ENCODE data around the gene AS3MT. TPM values are rescaled to one million over a fixed set of nuclear protein-coding genes. Genes with fewer than 3 reads are reported as not detected.
"Not testable (repeated sequence)": the region's sequence is repeated elsewhere in the genome, so short reads cannot be mapped to it uniquely, and the experiment has no call there.

AS3MT gene
- total RNA-seq, result 1 to 10 TPM in 1 of 2 experiments, not detected in 1; 1.4 TPM

- intact Hi-C loops (cut with micrococcal nuclease), result no loop called here
- Mint-ChIP-seq H3K9me3 (no peaks in the 10 kb centered on the region), H3K36me3 (ENCODE audit: low read depth) (peaks cover 3% of the 10 kb centered on the region), H3K27me3 (peaks cover 20% of the 10 kb centered on the region), H3K4me3 (peak within 1 kb of the TSS; percentile 68), H3K4me1 (ENCODE audit: low read depth) (peaks cover 5% of the 10 kb centered on the region), H3K27ac (no peak within 1 kb of the TSS)
- ChIA-PET POLR2A (interaction anchor here (1.1 kb wide), 1 partner anchor 12 kb away, joined by 3 read pairs; no protein-coding TSS in a partner anchor), CTCF (interaction anchor here (0.9 kb wide), 1 partner anchor 33 kb away, joined by 3 read pairs; no protein-coding TSS in a partner anchor)
- ATAC-seq, result peak; percentile 97
- TF ChIP-seq CTCF (IDR thresholded peaks at IDR 0.05), result no peak
- DNase-seq, result peak; percentile 51
Observed at GRCh38 chr10:102869258-102870198, at the start of gene AS3MT. TSS of gene AS3MT (plus strand) at chr10:102869470. CDS start at chr10:102869593, 123 bp downstream.

- H3K27me3 Mint-ChIP-seq; ATAC-seq; intact Hi-C loops (cut with micrococcal nuclease); H3K9me3 Mint-ChIP-seq; H3K36me3 Mint-ChIP-seq (ENCODE audit: low read depth); H3K4me1 Mint-ChIP-seq (ENCODE audit: low read depth); H3K4me3 Mint-ChIP-seq; POLR2A ChIA-PET; DNase-seq; CTCF ChIA-PET; H3K27ac Mint-ChIP-seq: not testable (repeated sequence)
Observed at GRCh38 chr10:102820008-102820407, 49.3 kb upstream of the AS3MT start.

- no peak for DNase-seq
- H3K36me3 Mint-ChIP-seq (ENCODE audit: low read depth), result no peaks in the 10 kb centered on the region
- intact Hi-C loops (cut with micrococcal nuclease), result no loop called here
- no peaks in the 10 kb centered on the region for H3K9me3 Mint-ChIP-seq
- CTCF ChIA-PET, result interaction anchor here (1.7 to 1.8 kb wide), 2 partner anchors 13 to 95 kb away, joined by 4 to 8 read pairs; partner anchors contain the start of gene CNNM2
- POLR2A ChIA-PET, result no interaction called here
- no peak overlapping the region for H3K27ac Mint-ChIP-seq
- H3K4me3 Mint-ChIP-seq, result no peak overlapping the region
- H3K4me1 Mint-ChIP-seq (ENCODE audit: low read depth), result no peaks in the 10 kb centered on the region
- ATAC-seq, result no peak
- no peaks in the 10 kb centered on the region for H3K27me3 Mint-ChIP-seq
- no peak for TF ChIP-seq CTCF (IDR thresholded peaks at IDR 0.05)
Observed at GRCh38 chr10:102822222-102822621, 47.0 kb upstream of the AS3MT start.

- no peaks in the 10 kb centered on the region for H3K27me3 Mint-ChIP-seq
- H3K4me3 Mint-ChIP-seq, result no peak overlapping the region
- ChIA-PET POLR2A (no interaction called here), CTCF (no interaction called here)
- no peaks in the 10 kb centered on the region for H3K9me3 Mint-ChIP-seq
- DNase-seq (no peak), ATAC-seq (no peak)
- no peak overlapping the region for H3K27ac Mint-ChIP-seq
- no peaks in the 10 kb centered on the region for H3K36me3 Mint-ChIP-seq (ENCODE audit: low read depth)
- intact Hi-C loops (cut with micrococcal nuclease), result no loop called here
- TF ChIP-seq CTCF (IDR thresholded peaks at IDR 0.05), result no peak
- H3K4me1 Mint-ChIP-seq (ENCODE audit: low read depth), result no peaks in the 10 kb centered on the region
Observed at GRCh38 chr10:102824664-102825063, 44.6 kb upstream of the AS3MT start.

- H3K36me3 Mint-ChIP-seq (ENCODE audit: low read depth), result no peaks in the 10 kb centered on the region
- TF ChIP-seq CTCF (IDR thresholded peaks at IDR 0.05), result no peak
- H3K27me3 Mint-ChIP-seq, result no peaks in the 10 kb centered on the region
- H3K4me1 Mint-ChIP-seq (ENCODE audit: low read depth), result no peaks in the 10 kb centered on the region
- H3K4me3 Mint-ChIP-seq, result no peak overlapping the region
- no peaks in the 10 kb centered on the region for H3K9me3 Mint-ChIP-seq
- intact Hi-C loops (cut with micrococcal nuclease), result no loop called here
- DNase-seq (no peak), ATAC-seq (no peak)
- ChIA-PET POLR2A (no interaction called here), CTCF (interaction anchor here (1.1 to 1.2 kb wide), 2 partner anchors 9 to 73 kb away, joined by 4 to 5 read pairs; no protein-coding TSS in a partner anchor)
- no peak overlapping the region for H3K27ac Mint-ChIP-seq
Observed at GRCh38 chr10:102826148-102826796, 43.0 kb upstream of the AS3MT start.

All from activated CD8-positive, alpha-beta T cell treated with anti-CD3 and anti-CD28 coated beads for 36 hours (primary cell).